Right lobe of liver (tissue), 6 donors: ENCODE data around the gene DLG5. TPM values are rescaled to one million over a fixed set of nuclear protein-coding genes. Genes with fewer than 3 reads are reported as not detected.

Experiments
- ATAC-seq, 4 donors: fragments of 200-7000 bp; cut with Tn5 transposase; one replicate each; pipeline ENCODE4 v1.9.1; 2020; ENCODE audit warnings: mild to moderate bottlenecking in 4 of 4, moderate library complexity in 4 of 4
- DNase-seq, 3 donors: peaks; one replicate each; pipeline ENCODE4 v3.0.0-alpha.2; 2020
- H3K27ac ChIP-seq, 3 donors: fragments of 200-600 bp; one replicate each; pipeline ENCODE4 v1.8.0; 2022
- H3K27me3 ChIP-seq, 2 donors: fragments of 200-600 bp; one replicate each; pipeline ENCODE4 v1.8.0; 2022
- H3K36me3 ChIP-seq, 4 donors: fragments of 200-600 bp; sonication (generic) in 1 of 4; one replicate each; pipeline versions ENCODE4 v1.5.1 to v1.8.0; 2017 to 2022; ENCODE audit warnings: control low read depth in 1 of 4
- H3K4me1 ChIP-seq, 4 donors: fragments of 200-600 bp; sonication (generic) in 1 of 4; one replicate each; pipeline versions ENCODE4 v1.5.1 to v1.8.0; 2017 to 2022; ENCODE audit warnings: control low read depth in 1 of 4
- H3K4me3 ChIP-seq, 3 donors: fragments of 200-600 bp; one replicate each; pipeline ENCODE4 v1.8.0; 2022
- H3K9me3 ChIP-seq, 4 donors: fragments of 200-600 bp; sonication (generic) in 1 of 4; one replicate each; pipeline versions ENCODE4 v1.5.1 to v1.8.0; 2017 to 2022; ENCODE audit warnings: control low read depth in 1 of 4
- CTCF ChIP-seq, 4 donors: fragments of 200-600 bp in 3 of 4; fragments of 450-650 bp in 1 of 4; IDR thresholded peaks; one replicate each; pipeline versions ENCODE4 v1.5.1 to v1.8.0; 2016 to 2022; ENCODE audit warnings: antibody characterized with exemption in 4 of 4, mild to moderate bottlenecking in 2 of 4
- POLR2A ChIP-seq: fragments of 450-650 bp; IDR thresholded peaks from one replicate; pipeline ENCODE4 v1.6.1; 2017; ENCODE audit warnings: antibody characterized with exemption, mild to moderate bottlenecking
- WGBS: methylation state at CpG from one replicate; pipeline ENCODE4 v1.1.6; 2018; ENCODE audit warnings: low coverage, low lambda C conversion rate; ENCODE audit not compliant: insufficient coverage; ENCODE audit errors: missing lambda C conversion rate; 5-methylcytosine and 5-hydroxymethylcytosine counted together
- intact Hi-C, 2 donors: fragments of 100-400 bp; cut with DNase I; formaldehyde crosslinking; loops; one replicate each; pipeline versions ENCODE4 v1.11.2 to v1.14.1; 2022
- total RNA-seq, 6 experiments: library from RNA; depleted of rRNA in 2 of 6; stranded (reverse); fragments of >200 nt in 2 of 6; fragmentation: NEBNext Ultra II Directional in 3 of 6; extraction: Animal tissue kit (Norgen Biotek cat#: 25700) in 3 of 6; gene quantifications; one replicate each; pipeline versions ENCODE4 v1.1.0 to v1.2.4, GENCODE V29; 2016 to 2023
- donor health status: DM: no; HTN: yes; CAD: no.
- donor health status: DM: no; HTN: no; CAD: no.
- donor health status: DM: no; HTN: no; CAD: no.
- donor health status: DM: no; HTN: yes; CAD: no.
- donor health status: DM: no; HTN: yes; CAD: no.

The DLG5 gene
- total RNA-seq, 6 experiments from 2014 or later = 5.6 to 8.8 (median 7.6) TPM

GRCh38 chr10:77913090-77913489 lies 13.5 kb downstream of the DLG5 start:
- intact Hi-C loops = no loop called here
- TF ChIP-seq CTCF (IDR thresholded peaks at IDR 0.05) = no peak
- TF ChIP-seq POLR2A = no peak

GRCh38 chr10:77912576-77912975 lies 14.0 kb downstream of the DLG5 start:
- Histone ChIP-seq H3K36me3 (no peaks in the 10 kb centered on the region), H3K27ac (peak overlapping the region in 1 of 3 donors; percentile 71), H3K27me3 (no peaks in the 10 kb centered on the region), H3K4me1 (peaks cover 0 to 35% (median 15%) of the 10 kb centered on the region in 4 donors), H3K4me3 (no peak overlapping the region), H3K9me3 (no peaks in the 10 kb centered on the region)
- WGBS = 89% methylated on average over 2 of the region's 2 CpGs
- DNase-seq (no peak), ATAC-seq (no peak)
- intact Hi-C loops = no loop called here
- TF ChIP-seq CTCF (IDR thresholded peaks at IDR 0.05) = no peak

More at GRCh38 chr10:77913090-77913489, 13.5 kb downstream of the DLG5 start:
- Histone ChIP-seq H3K27ac (no peak overlapping the region), H3K4me3 (no peak overlapping the region), H3K4me1 (peaks cover 0 to 35% (median 15%) of the 10 kb centered on the region in 4 donors), H3K27me3 (no peaks in the 10 kb centered on the region), H3K9me3 (no peaks in the 10 kb centered on the region), H3K36me3 (no peaks in the 10 kb centered on the region)
- ATAC-seq (no peak), DNase-seq (no peak)
- WGBS = 62% methylated on average over 4 of the region's 4 CpGs

GRCh38 chr10:77911535-77912123 lies 14.9 kb downstream of the DLG5 start:
- ATAC-seq (peak; percentile 72 to 90 (median 82)), DNase-seq (peak in 2 of 3 donors; percentile 69 to 70)
- intact Hi-C loops = no loop called here
- 37% methylated on average over 7 of the region's 7 CpGs for WGBS
- Histone ChIP-seq H3K27me3 (no peaks in the 10 kb centered on the region), H3K27ac (peak overlapping the region in 2 of 3 donors; percentile 7 to 71), H3K4me3 (no peak overlapping the region), H3K4me1 (peaks cover 0 to 35% (median 15%) of the 10 kb centered on the region in 4 donors), H3K36me3 (no peaks in the 10 kb centered on the region), H3K9me3 (no peaks in the 10 kb centered on the region)
- TF ChIP-seq CTCF (IDR thresholded peaks at IDR 0.05) = peak in 3 of 4 donors; percentile 17 to 24 (median 22)
- no peak for TF ChIP-seq POLR2A

GRCh38 chr10:77910524-77911145 lies 15.9 kb downstream of the DLG5 start:
- no peak for DNase-seq
- H3K9me3 ChIP-seq = no peaks in the 10 kb centered on the region
- peak overlapping the region; percentile 22 to 71 (median 52) for H3K27ac ChIP-seq
- H3K36me3 ChIP-seq = no peaks in the 10 kb centered on the region
- intact Hi-C loops = no loop called here
- 93% methylated on average over 5 of the region's 8 CpGs for WGBS
- no peaks in the 10 kb centered on the region for H3K27me3 ChIP-seq
- H3K4me3 ChIP-seq = no peak overlapping the region
- ATAC-seq = no peak
- TF ChIP-seq POLR2A = no peak
- H3K4me1 ChIP-seq = peaks cover 0 to 35% (median 15%) of the 10 kb centered on the region in 4 donors

GRCh38 chr10:77909749-77910375 lies 16.7 kb downstream of the DLG5 start:
- peak; percentile 58 to 73 (median 72) for DNase-seq
- peak; percentile 75 to 87 (median 83) for ATAC-seq
- Histone ChIP-seq H3K4me1 (peaks cover 0 to 35% (median 15%) of the 10 kb centered on the region in 4 donors), H3K4me3 (no peak overlapping the region), H3K9me3 (no peaks in the 10 kb centered on the region), H3K27ac (peak overlapping the region; percentile 22 to 71 (median 52)), H3K36me3 (no peaks in the 10 kb centered on the region), H3K27me3 (no peaks in the 10 kb centered on the region)
- intact Hi-C loops = no loop called here
- TF ChIP-seq POLR2A (no peak), CTCF (IDR thresholded peaks at IDR 0.05) (no peak)
- 19% methylated on average over 10 of the region's 11 CpGs for WGBS
